HCT116 (cell line): ENCODE data around the gene CPA4. TPM values are rescaled to one million over a fixed set of nuclear protein-coding genes. Genes with fewer than 3 reads are reported as not detected.

Source experiments
- ATAC-seq: fragments of 200-7000 bp; cut with Tn5 transposase; 2 replicates; pipeline ENCODE4 v1.9.1; 2020; ENCODE audit warnings: mild to moderate bottlenecking, moderate library complexity
- BruUV-seq: library from RNA; stranded (reverse); fragments of 400-500 nt; replicated peaks from 2 replicates; lab custom pipeline; 2021; lab: Mats Ljungman, UMichigan
- CTCF ChIA-PET: fragments of 300-600 bp; sonication (Branson Sonifier 250); formaldehyde crosslinking; loops from one replicate; lab custom pipeline; 2021; ENCODE audit warnings: antibody characterized with exemption; lab: Charles Lee
- POLR2A ChIA-PET: fragments of 300-600, 350-600 bp; sonication (Branson Sonifier 250); formaldehyde crosslinking; loops from one replicate; lab custom pipeline; 2021; ENCODE audit warnings: antibody characterized with exemption; lab: Charles Lee
- RAD21 ChIA-PET, 2 experiments: fragments of 300-600 bp; sonication (Branson Sonifier 250); formaldehyde crosslinking; loops; one replicate each; lab custom pipeline; 2023; ENCODE audit warnings: low total read pairs in 2 of 2; ENCODE audit not compliant: uncharacterized antibody in 2 of 2, unreplicated experiment in 2 of 2, low non-redundant PET in 1 of 2; lab: Charles Lee
- DNase-seq: peaks from one replicate; pipeline ENCODE4 v3.0.0-alpha.2; 2010; ENCODE audit warnings: low read depth, low spot score
- H2AFZ ChIP-seq: fragments of 200-600 bp; shearing (Covaris generic), sonication (generic); 2 replicates; pipeline ENCODE4 v1.6.1; 2017; ENCODE audit warnings: low read depth, mixed run types, mixed read lengths, antibody characterized with exemption, low read length; ENCODE audit not compliant: poor library complexity, severe bottlenecking
- H3K27ac ChIP-seq: 2 replicates; pipeline ENCODE4 v1.5.1; 2012; ENCODE audit warnings: low read depth, low read length
- H3K27me3 ChIP-seq: fragments of 200-600 bp; sonication (generic); 2 replicates; pipeline ENCODE4 v1.6.1; 2016; ENCODE audit warnings: mixed run types, low read length, mixed read lengths; ENCODE audit not compliant: insufficient read depth
- H3K36me3 ChIP-seq, 2 experiments: fragments of 200-500 bp in 1 of 2; fragments of 200-600 bp in 1 of 2; sonication (Bioruptor generic) in 1 of 2; sonication (generic) in 1 of 2; 2 replicates each; pipeline versions ENCODE4 v1.5.1 to v1.6.1; 2014 to 2016; ENCODE audit warnings: low read length in 2 of 2, inconsistent platforms in 1 of 2, mixed read lengths in 1 of 2, mixed run types in 1 of 2; ENCODE audit not compliant: insufficient read depth in 2 of 2, control insufficient read depth in 1 of 2
- H3K4me1 ChIP-seq, 2 experiments: fragments of 200-600 bp in 1 of 2; sonication (generic) in 1 of 2; 2 replicates each; pipeline versions ENCODE4 v1.5.1 to v1.6.1; 2012 to 2017; ENCODE audit warnings: low read length in 2 of 2, inconsistent platforms in 1 of 2, mild to moderate bottlenecking in 1 of 2, mixed read lengths in 1 of 2, mixed run types in 1 of 2, moderate library complexity in 1 of 2; ENCODE audit not compliant: insufficient read depth in 2 of 2, control insufficient read depth in 1 of 2
- H3K4me2 ChIP-seq: fragments of 200-600 bp; sonication (generic); 2 replicates; pipeline ENCODE4 v1.6.1; 2017; ENCODE audit warnings: mixed run types, low read length, mixed read lengths
- H3K4me3 ChIP-seq, 2 experiments: fragments of 200-600 bp in 1 of 2; sonication (generic) in 1 of 2; replicated peaks in 1 of 2; 2 replicates each; pipeline ENCODE4 v1.5.1; 2011 to 2016; ENCODE audit warnings: low read length in 2 of 2, control low read depth in 1 of 2, low read depth in 1 of 2, mild to moderate bottlenecking in 1 of 2, mixed read lengths in 1 of 2, mixed run types in 1 of 2
- H3K79me2 ChIP-seq: fragments of 200-600 bp; sonication (generic); 2 replicates; pipeline ENCODE4 v1.6.1; 2017; ENCODE audit warnings: mild to moderate bottlenecking, mixed run types, low read length, moderate library complexity, mixed read lengths; ENCODE audit not compliant: insufficient read depth
- H3K9ac ChIP-seq: fragments of 200-600 bp; sonication (generic); 2 replicates; pipeline ENCODE4 v1.6.1; 2016; ENCODE audit warnings: low read length, mixed read lengths
- H3K9me2 ChIP-seq: fragments of 200-600 bp; sonication (generic), shearing (Covaris generic); 2 replicates; pipeline ENCODE4 v1.6.1; 2017; ENCODE audit warnings: mixed run types, mild to moderate bottlenecking, moderate library complexity; ENCODE audit not compliant: insufficient read depth
- H3K9me3 ChIP-seq, 2 experiments: fragments of 200-500 bp in 1 of 2; fragments of 200-600 bp in 1 of 2; sonication (Bioruptor generic) in 1 of 2; sonication (generic) in 1 of 2; 2 replicates each; pipeline ENCODE4 v1.6.1; 2014 to 2017; ENCODE audit warnings: low read length in 2 of 2, mixed read lengths in 2 of 2, inconsistent platforms in 1 of 2, low read depth in 1 of 2, mild to moderate bottlenecking in 1 of 2, mixed run types in 1 of 2, moderate library complexity in 1 of 2; ENCODE audit not compliant: control insufficient read depth in 1 of 2, insufficient read depth in 1 of 2
- H4K20me1 ChIP-seq: fragments of 200-600 bp; sonication (generic), shearing (Covaris generic); 2 replicates; pipeline ENCODE4 v1.6.1; 2017; ENCODE audit warnings: mixed run types, mild to moderate bottlenecking, moderate library complexity; ENCODE audit not compliant: insufficient read depth
- CBX3 ChIP-seq: IDR thresholded peaks from 2 replicates; pipeline ENCODE4 v1.6.1; 2012; ENCODE audit warnings: low read depth
- ELF1 ChIP-seq: IDR thresholded peaks from 2 replicates; pipeline ENCODE4 v1.6.1; 2012; ENCODE audit warnings: low read depth, borderline replicate concordance
- EZH2 ChIP-seq: fragments of 200-600 bp; sonication (generic); IDR thresholded peaks from 2 replicates; pipeline ENCODE4 v1.6.1; 2017; ENCODE audit warnings: antibody characterized with exemption, mixed run types
- EZH2phosphoT487 ChIP-seq: fragments of 200-600 bp; IDR thresholded peaks from 2 replicates; pipeline ENCODE4 v1.6.1; 2018; ENCODE audit warnings: antibody characterized with exemption, borderline replicate concordance
- FOSL1 ChIP-seq: IDR thresholded peaks from 2 replicates; pipeline ENCODE4 v1.6.1; 2012; ENCODE audit warnings: low read depth
- POLR2A ChIP-seq: IDR thresholded peaks from 2 replicates; pipeline ENCODE4 v1.7.0; 2011; ENCODE audit warnings: borderline replicate concordance; ENCODE audit not compliant: insufficient read depth, insufficient read length; ENCODE audit errors: extremely low read depth
- RAD21 ChIP-seq: IDR thresholded peaks from 2 replicates; pipeline ENCODE4 v1.6.1; 2012; ENCODE audit warnings: low read depth, mild to moderate bottlenecking
- SP1 ChIP-seq: IDR thresholded peaks from 2 replicates; pipeline ENCODE4 v1.6.1; 2012; ENCODE audit warnings: low read depth
- SRF ChIP-seq: IDR thresholded peaks from 2 replicates; pipeline ENCODE4 v1.6.1; 2012; ENCODE audit warnings: low read depth
- YY1 ChIP-seq: IDR thresholded peaks from 2 replicates; pipeline ENCODE4 v1.6.1; 2011; ENCODE audit warnings: low read length, low read depth, moderate library complexity, mild to moderate bottlenecking; ENCODE audit not compliant: insufficient replicate concordance; ENCODE audit errors: extremely low read depth
- intact Hi-C: fragments of 100-400 bp; cut with micrococcal nuclease; formaldehyde crosslinking; loops from 2 replicates; pipeline ENCODE4 v1.10.0; 2022
- total RNA-seq: library from RNA; stranded (reverse); gene quantifications from one replicate; pipeline ENCODE4 v1.2.1, GENCODE V29; 2021; ENCODE audit not compliant: unreplicated experiment
- TF ChIP-seq, protein P1 (sequence below): IDR thresholded peaks from 2 replicates; pipeline ENCODE4 v1.6.1; 2012; ENCODE audit warnings: low read depth

The CPA4 gene
- total RNA-seq, 1 experiment from 2014 or later = 38.7 TPM

GRCh38 chr7:130274983-130275591 lies 17.9 kb upstream of the CPA4 start:
- no peak overlapping the region for H3K4me3 ChIP-seq
- intact Hi-C loops = loop anchor here (10.0 kb wide), 1 partner anchor 210 kb away; no protein-coding TSS in a partner anchor
- H3K4me2 ChIP-seq = no peak overlapping the region

More at GRCh38 chr7:130274983-130275591, 17.9 kb upstream of the CPA4 start:
- Histone ChIP-seq H3K27ac (no peak overlapping the region), H3K27me3 (no peaks in the 10 kb centered on the region), H3K9me2 (no peaks in the 10 kb centered on the region), H2AFZ (no peak overlapping the region), H4K20me1 (no peaks in the 10 kb centered on the region), H3K9me3 (no peaks in the 10 kb centered on the region), H3K4me1 (peaks cover 0 to 3% of the 10 kb centered on the region in 2 experiments; a peak in 1 of 4 replicates), H3K36me3 (no peaks in the 10 kb centered on the region), H3K79me2 (no peaks in the 10 kb centered on the region)
- BruUV-seq = no TSS peak
- CTCF ChIA-PET = no interaction called here
- RAD21 ChIA-PET = no interaction called here
- no peak for ATAC-seq
- TF ChIP-seq FOSL1 (no peak), EZH2 (no peak), CBX3 (no peak), ELF1 (no peak), POLR2A (no peak), SRF (no peak), RAD21 (no peak), EZH2phosphoT487 (no peak), YY1 (no peak), SP1 (no peak)
- TF ChIP-seq, protein P1, sequence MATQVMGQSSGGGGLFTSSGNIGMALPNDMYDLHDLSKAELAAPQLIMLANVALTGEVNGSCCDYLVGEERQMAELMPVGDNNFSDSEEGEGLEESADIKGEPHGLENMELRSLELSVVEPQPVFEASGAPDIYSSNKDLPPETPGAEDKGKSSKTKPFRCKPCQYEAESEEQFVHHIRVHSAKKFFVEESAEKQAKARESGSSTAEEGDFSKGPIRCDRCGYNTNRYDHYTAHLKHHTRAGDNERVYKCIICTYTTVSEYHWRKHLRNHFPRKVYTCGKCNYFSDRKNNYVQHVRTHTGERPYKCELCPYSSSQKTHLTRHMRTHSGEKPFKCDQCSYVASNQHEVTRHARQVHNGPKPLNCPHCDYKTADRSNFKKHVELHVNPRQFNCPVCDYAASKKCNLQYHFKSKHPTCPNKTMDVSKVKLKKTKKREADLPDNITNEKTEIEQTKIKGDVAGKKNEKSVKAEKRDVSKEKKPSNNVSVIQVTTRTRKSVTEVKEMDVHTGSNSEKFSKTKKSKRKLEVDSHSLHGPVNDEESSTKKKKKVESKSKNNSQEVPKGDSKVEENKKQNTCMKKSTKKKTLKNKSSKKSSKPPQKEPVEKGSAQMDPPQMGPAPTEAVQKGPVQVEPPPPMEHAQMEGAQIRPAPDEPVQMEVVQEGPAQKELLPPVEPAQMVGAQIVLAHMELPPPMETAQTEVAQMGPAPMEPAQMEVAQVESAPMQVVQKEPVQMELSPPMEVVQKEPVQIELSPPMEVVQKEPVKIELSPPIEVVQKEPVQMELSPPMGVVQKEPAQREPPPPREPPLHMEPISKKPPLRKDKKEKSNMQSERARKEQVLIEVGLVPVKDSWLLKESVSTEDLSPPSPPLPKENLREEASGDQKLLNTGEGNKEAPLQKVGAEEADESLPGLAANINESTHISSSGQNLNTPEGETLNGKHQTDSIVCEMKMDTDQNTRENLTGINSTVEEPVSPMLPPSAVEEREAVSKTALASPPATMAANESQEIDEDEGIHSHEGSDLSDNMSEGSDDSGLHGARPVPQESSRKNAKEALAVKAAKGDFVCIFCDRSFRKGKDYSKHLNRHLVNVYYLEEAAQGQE = no peak
- TF ChIP-seq, all 23 proteins: peak for 0
- no peak for DNase-seq
- no peak overlapping the region for H3K9ac ChIP-seq
- POLR2A ChIA-PET = no interaction called here
